Fibroblast of lung (primary cell): Measurements from ENCODE around the gene ANKS3.

Experiments
- EZH2 ChIP-seq: IDR thresholded peaks from 2 replicates; pipeline ENCODE4 v1.5.1; 2012; ENCODE audit warnings: low read length, control low read depth, mild to moderate bottlenecking; ENCODE audit errors: missing control alignments
- TF ChIP-seq, protein P1 (sequence below), 2 donors: IDR thresholded peaks in 1 of 2; conservative IDR thresholded peaks in 1 of 2; 1 replicate in 1 of 2; 2 replicates in 1 of 2; pipeline ENCODE4 v1.5.1; 2011 to 2012; ENCODE audit warnings: low read length in 2 of 2, control low read depth in 1 of 2, inconsistent platforms in 1 of 2, low read depth in 1 of 2, mild to moderate bottlenecking in 1 of 2

DNA sequence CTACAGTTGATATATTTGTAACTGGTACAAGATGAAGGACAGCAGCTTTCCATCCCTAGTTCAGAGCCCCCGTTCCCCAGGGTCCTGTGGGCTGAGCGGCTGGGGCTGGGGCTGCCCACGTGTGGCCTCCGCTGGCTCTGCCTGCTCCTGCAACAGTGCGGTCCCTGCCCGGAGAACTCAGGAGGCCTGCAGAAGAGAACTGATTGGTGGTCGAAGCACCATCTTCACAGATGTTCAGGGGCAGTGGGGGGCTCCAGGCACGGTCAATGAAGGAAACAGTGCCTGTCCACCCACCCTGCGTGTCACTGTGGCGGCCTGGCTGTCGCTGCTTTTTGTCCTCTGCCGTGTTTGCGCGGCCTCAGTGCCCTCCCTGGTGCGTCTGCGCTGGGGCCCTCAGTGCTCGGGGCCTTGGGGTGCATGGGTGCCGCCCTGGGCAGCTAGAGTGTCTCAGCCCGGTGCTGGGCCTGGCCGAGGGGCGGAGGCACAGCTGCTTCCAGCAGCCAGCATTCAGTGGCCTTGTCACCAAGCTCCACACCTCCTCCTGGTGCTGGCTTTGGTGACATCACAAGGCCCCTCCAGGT, 44.9 kb downstream of the ANKS3 start:
- TF ChIP-seq, protein P1, sequence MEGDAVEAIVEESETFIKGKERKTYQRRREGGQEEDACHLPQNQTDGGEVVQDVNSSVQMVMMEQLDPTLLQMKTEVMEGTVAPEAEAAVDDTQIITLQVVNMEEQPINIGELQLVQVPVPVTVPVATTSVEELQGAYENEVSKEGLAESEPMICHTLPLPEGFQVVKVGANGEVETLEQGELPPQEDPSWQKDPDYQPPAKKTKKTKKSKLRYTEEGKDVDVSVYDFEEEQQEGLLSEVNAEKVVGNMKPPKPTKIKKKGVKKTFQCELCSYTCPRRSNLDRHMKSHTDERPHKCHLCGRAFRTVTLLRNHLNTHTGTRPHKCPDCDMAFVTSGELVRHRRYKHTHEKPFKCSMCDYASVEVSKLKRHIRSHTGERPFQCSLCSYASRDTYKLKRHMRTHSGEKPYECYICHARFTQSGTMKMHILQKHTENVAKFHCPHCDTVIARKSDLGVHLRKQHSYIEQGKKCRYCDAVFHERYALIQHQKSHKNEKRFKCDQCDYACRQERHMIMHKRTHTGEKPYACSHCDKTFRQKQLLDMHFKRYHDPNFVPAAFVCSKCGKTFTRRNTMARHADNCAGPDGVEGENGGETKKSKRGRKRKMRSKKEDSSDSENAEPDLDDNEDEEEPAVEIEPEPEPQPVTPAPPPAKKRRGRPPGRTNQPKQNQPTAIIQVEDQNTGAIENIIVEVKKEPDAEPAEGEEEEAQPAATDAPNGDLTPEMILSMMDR (conservative IDR thresholded peaks at IDR 0.05 in 1 of 2, IDR thresholded peaks at IDR 0.05 in 1 of 2; ENCODE audit: low read depth in 1 of 2, low read length in 2 of 2), result no peak
- TF ChIP-seq EZH2, result no peak
